ENCODE data around the gene SUFU. TPM values are rescaled to one million over a fixed set of nuclear protein-coding genes. Genes with fewer than 3 reads are reported as not detected.
"Not testable (repeated sequence)": the region's sequence is repeated elsewhere in the genome, so short reads cannot be mapped to it uniquely, and the experiment has no call there.

The SUFU gene
- total and polyA plus RNA-seq, 2 experiments from 2014 or later, result 10.9 to 18.2 TPM

- H3K4me1 ChIP-seq (ENCODE audit: insufficient read depth), result peaks cover 10% of the 10 kb centered on the region
- H4K20me1 ChIP-seq (ENCODE audit: insufficient read depth, poor library complexity, severe bottlenecking), result no peaks in the 10 kb centered on the region
- peak overlapping the region; percentile 65 for H3K4me2 ChIP-seq
- WGBS (ENCODE audit: low lambda C conversion rate, missing lambda C conversion rate), result 28% methylated on average over 16 of the region's 22 CpGs
- H3K27ac ChIP-seq, result no peak overlapping the region
- TF ChIP-seq EZH2 (IDR thresholded peaks at IDR 0.05; ENCODE audit: borderline replicate concordance) (no peak), CTCF (IDR thresholded peaks at IDR 0.05; ENCODE audit: poor library complexity) (no peak), EZH2phosphoT487 (IDR thresholded peaks at IDR 0.05; ENCODE audit: low read depth, severe bottlenecking, unreplicated experiment) (no peak)
- peak; percentile 65 for DNase-seq (ENCODE audit: low spot score)
- no peaks in the 10 kb centered on the region for H3K27me3 ChIP-seq
- H3K9me2 ChIP-seq (replicated peaks; ENCODE audit: insufficient read depth), result no peaks in the 10 kb centered on the region
- H3K36me3 ChIP-seq (replicated peaks; ENCODE audit: insufficient read depth, low read depth), result no peaks in the 10 kb centered on the region
- H3K9me3 ChIP-seq (ENCODE audit: low read depth), result no peaks in the 10 kb centered on the region
- no peak overlapping the region for H3K4me3 ChIP-seq
- no peaks in the 10 kb centered on the region for H3K79me2 ChIP-seq
- H2AFZ ChIP-seq, result no peak overlapping the region
These were observed 157.3 kb downstream of the SUFU start for GRCh38 chr10:102660888-102661657.

GRCh38 chr10:102661658-102662028, 157.9 kb downstream of the SUFU start:
- Histone ChIP-seq H2AFZ (no peak overlapping the region), H3K36me3 (replicated peaks; ENCODE audit: insufficient read depth, low read depth) (no peaks in the 10 kb centered on the region), H3K4me3 (no peak overlapping the region), H3K27ac (no peak overlapping the region), H4K20me1 (ENCODE audit: insufficient read depth, poor library complexity, severe bottlenecking) (no peaks in the 10 kb centered on the region), H3K9me2 (replicated peaks; ENCODE audit: insufficient read depth) (no peaks in the 10 kb centered on the region), H3K9me3 (ENCODE audit: low read depth) (no peaks in the 10 kb centered on the region), H3K79me2 (no peaks in the 10 kb centered on the region), H3K4me1 (ENCODE audit: insufficient read depth) (peaks cover 10% of the 10 kb centered on the region), H3K27me3 (no peaks in the 10 kb centered on the region), H3K4me2 (peak overlapping the region; percentile 65)
- no peak for DNase-seq (ENCODE audit: low spot score)
- no peak for TF ChIP-seq EZH2phosphoT487 (IDR thresholded peaks at IDR 0.05; ENCODE audit: low read depth, severe bottlenecking, unreplicated experiment)
- TF ChIP-seq CTCF (IDR thresholded peaks at IDR 0.05; ENCODE audit: poor library complexity), result no peak
- no peak for TF ChIP-seq EZH2 (IDR thresholded peaks at IDR 0.05; ENCODE audit: borderline replicate concordance)
- 83% methylated on average over 6 of the region's 6 CpGs for WGBS (ENCODE audit: low lambda C conversion rate, missing lambda C conversion rate)

- Histone ChIP-seq H3K4me3 (no peak overlapping the region), H4K20me1 (ENCODE audit: insufficient read depth, poor library complexity, severe bottlenecking) (no peaks in the 10 kb centered on the region), H3K36me3 (replicated peaks; ENCODE audit: insufficient read depth, low read depth) (no peaks in the 10 kb centered on the region), H3K4me1 (ENCODE audit: insufficient read depth) (peaks cover 16% of the 10 kb centered on the region), H3K27ac (no peak overlapping the region), H3K9me3 (ENCODE audit: low read depth) (no peaks in the 10 kb centered on the region), H3K4me2 (no peak overlapping the region), H3K27me3 (no peaks in the 10 kb centered on the region), H2AFZ (no peak overlapping the region), H3K9me2 (replicated peaks; ENCODE audit: insufficient read depth) (no peaks in the 10 kb centered on the region), H3K79me2 (no peaks in the 10 kb centered on the region)
- 78% methylated on average over 9 of the region's 9 CpGs for WGBS (ENCODE audit: low lambda C conversion rate, missing lambda C conversion rate)
- TF ChIP-seq EZH2 (IDR thresholded peaks at IDR 0.05; ENCODE audit: borderline replicate concordance), result no peak
- DNase-seq (ENCODE audit: low spot score), result no peak
These were observed 162.2 kb downstream of the SUFU start for GRCh38 chr10:102665904-102666509.

- 93% methylated on average over 4 of the region's 4 CpGs for WGBS (ENCODE audit: low lambda C conversion rate, missing lambda C conversion rate)
- not testable (repeated sequence) for H3K4me2 ChIP-seq; DNase-seq (ENCODE audit: low spot score); H3K27me3 ChIP-seq; H2AFZ ChIP-seq; H3K27ac ChIP-seq; H3K79me2 ChIP-seq; H3K9me2 ChIP-seq (replicated peaks; ENCODE audit: insufficient read depth); H3K9me3 ChIP-seq (ENCODE audit: low read depth); H4K20me1 ChIP-seq (ENCODE audit: insufficient read depth, poor library complexity, severe bottlenecking); H3K4me3 ChIP-seq; H3K36me3 ChIP-seq (replicated peaks; ENCODE audit: insufficient read depth, low read depth)
- peaks cover 11% of the 10 kb centered on the region for H3K4me1 ChIP-seq (ENCODE audit: insufficient read depth)
These were observed 163.6 kb downstream of the SUFU start for GRCh38 chr10:102667411-102667810.
